ENCODE results near the gene NSUN6. TPM values are rescaled to one million over a fixed set of nuclear protein-coding genes. Genes with fewer than 3 reads are reported as not detected.
A peak's percentile ranks its signal among the peaks of the same experiment; 100 is the strongest.

The NSUN6 gene
- polyA plus RNA-seq, 1 of the 3 experiments (the other 2 are of a cell fraction) = 5.3 TPM

GRCh38 chr10:18660816-18661431, 9.5 kb upstream of the NSUN6 start:
- peaks cover 71% of the 10 kb centered on the region for H3K79me2 ChIP-seq (ENCODE audit: insufficient read depth)
- no peak for TF ChIP-seq GABPA (IDR thresholded peaks at IDR 0.05; ENCODE audit: low read depth)
- TF ChIP-seq NRF1 (IDR thresholded peaks at IDR 0.05; ENCODE audit: low read depth, low read length) = no peak
- TF ChIP-seq, protein P1, sequence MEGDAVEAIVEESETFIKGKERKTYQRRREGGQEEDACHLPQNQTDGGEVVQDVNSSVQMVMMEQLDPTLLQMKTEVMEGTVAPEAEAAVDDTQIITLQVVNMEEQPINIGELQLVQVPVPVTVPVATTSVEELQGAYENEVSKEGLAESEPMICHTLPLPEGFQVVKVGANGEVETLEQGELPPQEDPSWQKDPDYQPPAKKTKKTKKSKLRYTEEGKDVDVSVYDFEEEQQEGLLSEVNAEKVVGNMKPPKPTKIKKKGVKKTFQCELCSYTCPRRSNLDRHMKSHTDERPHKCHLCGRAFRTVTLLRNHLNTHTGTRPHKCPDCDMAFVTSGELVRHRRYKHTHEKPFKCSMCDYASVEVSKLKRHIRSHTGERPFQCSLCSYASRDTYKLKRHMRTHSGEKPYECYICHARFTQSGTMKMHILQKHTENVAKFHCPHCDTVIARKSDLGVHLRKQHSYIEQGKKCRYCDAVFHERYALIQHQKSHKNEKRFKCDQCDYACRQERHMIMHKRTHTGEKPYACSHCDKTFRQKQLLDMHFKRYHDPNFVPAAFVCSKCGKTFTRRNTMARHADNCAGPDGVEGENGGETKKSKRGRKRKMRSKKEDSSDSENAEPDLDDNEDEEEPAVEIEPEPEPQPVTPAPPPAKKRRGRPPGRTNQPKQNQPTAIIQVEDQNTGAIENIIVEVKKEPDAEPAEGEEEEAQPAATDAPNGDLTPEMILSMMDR (IDR thresholded peaks at IDR 0.05) = no peak
- TF ChIP-seq, protein P2, sequence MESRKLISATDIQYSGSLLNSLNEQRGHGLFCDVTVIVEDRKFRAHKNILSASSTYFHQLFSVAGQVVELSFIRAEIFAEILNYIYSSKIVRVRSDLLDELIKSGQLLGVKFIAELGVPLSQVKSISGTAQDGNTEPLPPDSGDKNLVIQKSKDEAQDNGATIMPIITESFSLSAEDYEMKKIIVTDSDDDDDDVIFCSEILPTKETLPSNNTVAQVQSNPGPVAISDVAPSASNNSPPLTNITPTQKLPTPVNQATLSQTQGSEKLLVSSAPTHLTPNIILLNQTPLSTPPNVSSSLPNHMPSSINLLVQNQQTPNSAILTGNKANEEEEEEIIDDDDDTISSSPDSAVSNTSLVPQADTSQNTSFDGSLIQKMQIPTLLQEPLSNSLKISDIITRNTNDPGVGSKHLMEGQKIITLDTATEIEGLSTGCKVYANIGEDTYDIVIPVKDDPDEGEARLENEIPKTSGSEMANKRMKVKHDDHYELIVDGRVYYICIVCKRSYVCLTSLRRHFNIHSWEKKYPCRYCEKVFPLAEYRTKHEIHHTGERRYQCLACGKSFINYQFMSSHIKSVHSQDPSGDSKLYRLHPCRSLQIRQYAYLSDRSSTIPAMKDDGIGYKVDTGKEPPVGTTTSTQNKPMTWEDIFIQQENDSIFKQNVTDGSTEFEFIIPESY (IDR thresholded peaks at IDR 0.05; ENCODE audit: borderline replicate concordance, low read depth) = no peak
- no peak for TF ChIP-seq CHD2 (IDR thresholded peaks at IDR 0.05; ENCODE audit: low read length, partially characterized antibody)
- TF ChIP-seq RAD21 (IDR thresholded peaks at IDR 0.05; ENCODE audit: low read length) = no peak
- 75% methylated on average over 19 of the region's 19 CpGs for WGBS (ENCODE audit: low lambda C conversion rate)
- peaks cover 11 to 17% of the 10 kb centered on the region in 2 experiments for H3K4me1 ChIP-seq (ENCODE audit: control insufficient read depth in 1 of 2, insufficient read depth in 2 of 2, low read depth in 1 of 2, low read length in 1 of 2)
- H3K27ac ChIP-seq (ENCODE audit: low read depth in 2 of 2, low read length in 1 of 2) = peak overlapping the region in 1 of 2 experiments; percentile 99; a peak in 1 of 4 replicates
- H3K4me3 ChIP-seq (ENCODE audit: low read depth in 2 of 2, low read length in 1 of 2) = peak overlapping the region; percentile 89 to 98; a peak in 3 of 4 replicates
- no peaks in the 10 kb centered on the region for H3K9me2 ChIP-seq
- POLR2A ChIA-PET = no interaction called here
- H2AFZ ChIP-seq (ENCODE audit: low read depth) = no peak overlapping the region
- H3K27me3 ChIP-seq (ENCODE audit: insufficient read depth) = no peaks in the 10 kb centered on the region
- peaks cover 15% of the 10 kb centered on the region for H3F3A ChIP-seq (replicated peaks; ENCODE audit: insufficient read depth)
- no peaks in the 10 kb centered on the region for H3K36me3 ChIP-seq (replicated peaks in 1 of 2; ENCODE audit: control insufficient read depth in 1 of 2, insufficient read depth in 2 of 2, low read length in 1 of 2)
- peak overlapping the region; percentile 96; the same call in 1 of the 2 replicates for H3K9ac ChIP-seq
- peaks cover 39% of the 10 kb centered on the region for H4K20me1 ChIP-seq (ENCODE audit: insufficient read depth)
- CTCF ChIA-PET = no interaction called here
- no peak for DNase-seq
- peak overlapping the region; percentile 94 for H3K4me2 ChIP-seq
- no peaks in the 10 kb centered on the region for H3K9me3 ChIP-seq

- DNase-seq = peak; percentile 27
- Histone ChIP-seq H3K4me2 (peak overlapping the region; percentile 94), H4K20me1 (ENCODE audit: insufficient read depth) (peaks cover 29% of the 10 kb centered on the region), H3F3A (replicated peaks; ENCODE audit: insufficient read depth) (peaks cover 6% of the 10 kb centered on the region), H3K9ac (peak overlapping the region; percentile 96), H3K9me3 (no peaks in the 10 kb centered on the region), H3K4me3 (ENCODE audit: low read depth in 2 of 2, low read length in 1 of 2) (peak overlapping the region; percentile 89 to 98), H2AFZ (ENCODE audit: low read depth) (peak overlapping the region; percentile 29; the same call in 1 of the 2 replicates), H3K4me1 (ENCODE audit: control insufficient read depth in 1 of 2, insufficient read depth in 2 of 2, low read depth in 1 of 2, low read length in 1 of 2) (peaks cover 10 to 11% of the 10 kb centered on the region in 2 experiments; a peak in 3 of 4 replicates), H3K79me2 (ENCODE audit: insufficient read depth) (peaks cover 61% of the 10 kb centered on the region), H3K36me3 (replicated peaks in 1 of 2; ENCODE audit: control insufficient read depth in 1 of 2, insufficient read depth in 2 of 2, low read length in 1 of 2) (no peaks in the 10 kb centered on the region), H3K9me2 (no peaks in the 10 kb centered on the region), H3K27ac (ENCODE audit: low read depth in 2 of 2, low read length in 1 of 2) (peak overlapping the region; percentile 90 to 99), H3K27me3 (ENCODE audit: insufficient read depth) (no peaks in the 10 kb centered on the region)
- no peak for TF ChIP-seq EZH2phosphoT487 (IDR thresholded peaks at IDR 0.05; ENCODE audit: borderline replicate concordance, low read depth)
- peak; percentile 23; the same call in 1 of the 2 replicates for TF ChIP-seq SIN3A (IDR thresholded peaks at IDR 0.05; ENCODE audit: borderline replicate concordance, low read depth, low read length)
- CTCF ChIA-PET = no interaction called here
- 2% methylated on average over 23 of the region's 23 CpGs for WGBS (ENCODE audit: low lambda C conversion rate)
- POLR2A ChIA-PET = interaction anchor here (0.6 to 1.9 kb wide), 3 partner anchors 12 to 1460 kb away, joined by 3 to 6 read pairs (median 3); no protein-coding TSS in a partner anchor
Measured at GRCh38 chr10:18659819-18660535, 8.6 kb upstream of the NSUN6 start.

Measured in SK-N-SH (cell line).